K562 (cell line): Measurements from ENCODE around the gene ACLY. TPM values are rescaled to one million over a fixed set of nuclear protein-coding genes. Genes with fewer than 3 reads are reported as not detected.
A peak's percentile ranks its signal among the peaks of the same experiment; 100 is the strongest.

Source experiments
- BMI1 ChIP-seq: fragments of 150-350 bp; IDR thresholded peaks from 2 replicates; pipeline ENCODE4 v1.6.1; 2014; ENCODE audit warnings: low read length
- CBFA2T3 ChIP-seq: fragments of 450-650 bp; IDR thresholded peaks from 2 replicates; pipeline ENCODE4 v1.6.1; 2017
- DLX4 ChIP-seq: fragments of 250-450 bp; sonication (Bioruptor Pico); IDR thresholded peaks from 2 replicates; pipeline ENCODE4 v1.6.1; 2021; ENCODE audit warnings: mild to moderate bottlenecking
- EP400 ChIP-seq: fragments of 450-650 bp; IDR thresholded peaks from 2 replicates; pipeline ENCODE4 v1.6.1; 2017; ENCODE audit warnings: antibody characterized with exemption, mild to moderate bottlenecking, moderate library complexity
- FUS ChIP-seq: fragments of 200-400 bp; formaldehyde crosslinking; optimal IDR thresholded peaks from 2 replicates; pipeline ENCODE3; 2017; ENCODE audit warnings: low read depth, low read length
- HMG20A ChIP-seq: fragments of 450-650 bp; formaldehyde crosslinking; conservative IDR thresholded peaks from 2 replicates; pipeline ENCODE4 v1.4.0; 2020; ENCODE audit warnings: mild to moderate bottlenecking, mixed read lengths
- MEIS2 ChIP-seq: fragments of 450-650 bp; IDR thresholded peaks from 2 replicates; pipeline ENCODE4 v1.6.1; 2014; ENCODE audit warnings: mild to moderate bottlenecking; ENCODE audit not compliant: partially characterized antibody
- MTA2 ChIP-seq: fragments of 450-650 bp; IDR thresholded peaks from 2 replicates; pipeline ENCODE4 v1.6.1; 2016; ENCODE audit warnings: low read depth
- MYBL2 ChIP-seq, 2 experiments: fragments of 450-650 bp in 1 of 2; sonication (generic) in 1 of 2; formaldehyde crosslinking in 1 of 2; IDR thresholded peaks; 2 replicates each; pipeline versions ENCODE4 v1.6.1 to v1.8.1; 2017 to 2022; ENCODE audit warnings: borderline replicate concordance in 1 of 2, inconsistent platforms in 1 of 2, low read depth in 1 of 2, mild to moderate bottlenecking in 1 of 2, missing genetic modification reagents in 1 of 2, moderate library complexity in 1 of 2
- NONO ChIP-seq, 2 experiments: fragments of 200-400 bp in 1 of 2; fragments of 450-650 bp in 1 of 2; formaldehyde crosslinking in 1 of 2; IDR thresholded peaks; 2 replicates each; pipeline ENCODE4 v1.6.1; 2017; ENCODE audit warnings: low read depth in 2 of 2, mild to moderate bottlenecking in 2 of 2, moderate library complexity in 2 of 2, low read length in 1 of 2
- PBX2 ChIP-seq, 2 experiments: IDR thresholded peaks in 1 of 2; conservative IDR thresholded peaks in 1 of 2; 2 replicates each; pipeline ENCODE4 v1.6.1; 2016; ENCODE audit warnings: low read depth in 2 of 2, mild to moderate bottlenecking in 1 of 2, missing compliant biosample characterization in 1 of 2, missing genetic modification characterization in 1 of 2, moderate library complexity in 1 of 2
- RHOXF2B ChIP-seq: fragments of 250-450 bp; sonication (Bioruptor Pico); conservative IDR thresholded peaks from 2 replicates; pipeline ENCODE4 v1.5.1; 2021
- SLC30A9 ChIP-seq: fragments of 250-450 bp; sonication (Bioruptor Pico); IDR thresholded peaks from 2 replicates; pipeline ENCODE4 v1.8.0; 2022; ENCODE audit warnings: mild to moderate bottlenecking, moderate library complexity
- STAT5A ChIP-seq: IDR thresholded peaks from 2 replicates; pipeline ENCODE4 v1.6.1; 2012; ENCODE audit warnings: low read length, inconsistent platforms, borderline replicate concordance
- TAF1 ChIP-seq: IDR thresholded peaks from 2 replicates; pipeline ENCODE4 v1.6.1; 2011; ENCODE audit warnings: mild to moderate bottlenecking, low read length, moderate library complexity; ENCODE audit not compliant: insufficient read depth, control insufficient read depth, severe bottlenecking; ENCODE audit errors: extremely low read depth
- THAP7 ChIP-seq: fragments of 250-450 bp; sonication (Bioruptor Pico); IDR thresholded peaks from 2 replicates; pipeline ENCODE4 v1.5.0; 2021
- THRB ChIP-seq: fragments of 450-650 bp; formaldehyde crosslinking; conservative IDR thresholded peaks from 2 replicates; pipeline ENCODE4 v1.4.0; 2022; ENCODE audit warnings: mild to moderate bottlenecking, missing genetic modification characterization
- ZC3H8 ChIP-seq: fragments of 450-650 bp; IDR thresholded peaks from 2 replicates; pipeline ENCODE4 v1.6.1; 2017
- ZFX ChIP-seq: sonication (generic); formaldehyde crosslinking; IDR thresholded peaks from 2 replicates; pipeline ENCODE4 v1.8.0; 2022; ENCODE audit warnings: mild to moderate bottlenecking, missing genetic modification reagents, moderate library complexity
- ZNF175 ChIP-seq: fragments of 200-800 bp; sonication (Bioruptor generic); IDR thresholded peaks from 2 replicates; pipeline ENCODE4 v1.6.1; 2016; ENCODE audit warnings: low read depth, mild to moderate bottlenecking, missing genetic modification characterization, missing compliant biosample characterization
- ZNF436 ChIP-seq: fragments of 250-450, 450-650 bp; sonication (Bioruptor Pico); formaldehyde crosslinking; IDR thresholded peaks from 2 replicates; pipeline ENCODE4 v1.7.0; 2020; ENCODE audit warnings: mild to moderate bottlenecking
- ZNF655 ChIP-seq: fragments of 250-450 bp; sonication (Bioruptor Pico); IDR thresholded peaks from 2 replicates; pipeline ENCODE4 v1.5.0; 2021
- polyA plus RNA-seq, 8 experiments: library from polyadenylated mRNA; depleted of rRNA in 4 of 8; stranded (reverse) in 5 of 8; unstranded in 3 of 8; fragments of >200 nt; fragmentation: Nextera tagmentation in 2 of 8; fragmentation: Illumina TruSeq in 1 of 8; extraction: Ambion mirVana in 2 of 8; extraction: Trizol in 1 of 8; gene quantifications; 2 replicates each; pipeline versions ENCODE4 v1.2.1 to v1.2.3, GENCODE V29; 2011 to 2014; ENCODE audit warnings: inconsistent platforms in 1 of 8, missing spikeins in 1 of 8
- total RNA-seq, 7 experiments: library from RNA; depleted of rRNA in 6 of 7; stranded (reverse); fragments of >200 nt in 6 of 7; fragmentation: Illumina TruSeq in 2 of 7; extraction: Trizol in 2 of 7; gene quantifications; 2 replicates each; pipeline versions ENCODE4 v1.2.1 to v1.2.3, GENCODE V29; 2011 to 2021; ENCODE audit warnings: low replicate concordance in 1 of 7

Gene ACLY
- total and polyA plus RNA-seq, 9 of the 15 experiments (the other 6 are each of a cell fraction or from before 2014, with no cell fraction given) = 42.9 to 280 (median 125) TPM

GRCh38 chr17:41835800-41836549 lies 82.8 kb downstream of the ACLY start, which contains the start of gene NT5C3B (continued):
- no peak for TF ChIP-seq STAT5A
- no peak for TF ChIP-seq HMG20A
- TF ChIP-seq NONO (IDR thresholded peaks at IDR 0.05; ENCODE audit: low read depth in 2 of 2, low read length in 1 of 2) = 0 out of 4 replicates have a peak, but pooled peaks of 1 of the 2 experiments have one; percentile 22
- no peak for TF ChIP-seq PBX2 (CRISPR knock-in tag; IDR thresholded peaks at IDR 0.05; ENCODE audit: low read depth)
- no peak for TF ChIP-seq PBX2 (tag; conservative IDR thresholded peaks at IDR 0.05; ENCODE audit: low read depth)
- no peak for TF ChIP-seq ZNF436
- TF ChIP-seq EP400 = peak; percentile 21; the same call in 1 of the 2 replicates
- no peak for TF ChIP-seq MYBL2 (IDR thresholded peaks at IDR 0.05; ENCODE audit: low read depth)
- TF ChIP-seq MYBL2 (CRISPR knock-in tag; IDR thresholded peaks at IDR 0.05; ENCODE audit: borderline replicate concordance) = no peak
- TF ChIP-seq MTA2 = no peak
- no peak for TF ChIP-seq FUS
- TF ChIP-seq ZFX (CRISPR knock-in tag) = peak; percentile 74
- TF ChIP-seq ZC3H8 = no peak
- no peak for TF ChIP-seq BMI1
- TF ChIP-seq MEIS2 = no peak
- TF ChIP-seq ZNF175 (CRISPR knock-in tag) = no peak
- no peak for TF ChIP-seq ZNF655 (CRISPR knock-in tag)
- no peak for TF ChIP-seq DLX4 (CRISPR knock-in tag)
- no peak for TF ChIP-seq RHOXF2B (CRISPR knock-in tag)
- no peak for TF ChIP-seq THAP7 (CRISPR knock-in tag)
- peak; percentile 65 for TF ChIP-seq TAF1
- no peak for TF ChIP-seq SLC30A9
- TF ChIP-seq CBFA2T3 = no peak
- TF ChIP-seq THRB (CRISPR knock-in tag) = no peak
